Sigmoid colon (tissue), 7 donors: ENCODE measurements around the gene HSF4. TPM values are rescaled to one million over a fixed set of nuclear protein-coding genes. Genes with fewer than 3 reads are reported as not detected.

ENCODE experiments used
- DNase-seq: peaks from one replicate; pipeline ENCODE4 v3.0.0-alpha.2; 2019
- H3K27ac ChIP-seq, 4 donors: fragments of 200-600 bp; sonication (generic); one replicate each; pipeline ENCODE4 v1.5.1; 2016 to 2019; ENCODE audit warnings: mild to moderate bottlenecking in 1 of 4
- H3K27me3 ChIP-seq, 3 donors: fragments of 200-600 bp; sonication (generic); one replicate each; pipeline ENCODE4 v1.5.1; 2019; ENCODE audit warnings: mild to moderate bottlenecking in 1 of 3
- H3K36me3 ChIP-seq, 4 donors: fragments of 200-600 bp; sonication (generic); one replicate each; pipeline ENCODE4 v1.5.1; 2016 to 2019
- H3K4me1 ChIP-seq, 4 donors: fragments of 200-600 bp; sonication (generic); one replicate each; pipeline ENCODE4 v1.5.1; 2017 to 2019
- H3K4me3 ChIP-seq, 4 donors: fragments of 200-600 bp; sonication (generic); one replicate each; pipeline ENCODE4 v1.5.1; 2017 to 2019; ENCODE audit warnings: mild to moderate bottlenecking in 2 of 4, moderate library complexity in 1 of 4
- H3K9me3 ChIP-seq, 4 donors: fragments of 200-600 bp in 3 of 4; sonication (generic) in 3 of 4; one replicate each; pipeline versions ENCODE4 v1.5.1 to v1.6.1; 2013 to 2019
- CTCF ChIP-seq, 4 experiments: fragments of 450-650 bp in 3 of 4; fragments of 200-600 bp in 1 of 4; IDR thresholded peaks; one replicate each; pipeline ENCODE4 v1.5.1; 2016 to 2019; ENCODE audit warnings: antibody characterized with exemption in 4 of 4, mild to moderate bottlenecking in 3 of 4, moderate library complexity in 2 of 4
- EP300 ChIP-seq, 4 donors: sonication (generic); formaldehyde crosslinking; IDR thresholded peaks; one replicate each; pipeline ENCODE4 v1.6.1; 2017; ENCODE audit warnings: antibody characterized with exemption in 4 of 4
- POLR2A ChIP-seq, 2 donors: fragments of 450-650 bp; IDR thresholded peaks; one replicate each; pipeline ENCODE4 v1.6.1; 2016; ENCODE audit warnings: antibody characterized with exemption in 2 of 2, mild to moderate bottlenecking in 2 of 2, moderate library complexity in 2 of 2
- POLR2AphosphoS5 ChIP-seq, 4 donors: sonication (generic); formaldehyde crosslinking; IDR thresholded peaks; one replicate each; pipeline ENCODE4 v1.6.1; 2017; ENCODE audit warnings: antibody characterized with exemption in 4 of 4
- WGBS, 2 donors: extraction: QIAGEN DNeasy Blood & Tissue Kit; methylation state at CpG; one replicate each; pipeline ENCODE4 v1.1.7; 2013; 5-methylcytosine and 5-hydroxymethylcytosine counted together
- intact Hi-C: fragments of 100-400 bp; cut with DNase I; formaldehyde crosslinking; loops from one replicate; pipeline ENCODE4 v1.15.1; 2023
- polyA plus RNA-seq, 3 donors: library from polyadenylated mRNA; stranded (reverse); fragments of 200-250 nt; gene quantifications; one replicate each; pipeline ENCODE4 v1.2.3, GENCODE V29; 2013
- total RNA-seq, 4 donors: library from RNA; depleted of rRNA; stranded (reverse); fragments of >200 nt; gene quantifications; one replicate each; pipeline ENCODE4 v1.1.0, GENCODE V29; 2016
- donor health status: healthy with polysubstance abuse.
- donor health status: Bipolar disorder and iron deficiency.
- donor health status: healthy.

HSF4 gene
- total and polyA plus RNA-seq, 7 donors, result 1.2 to 109 (median 21.2) TPM

DNA sequence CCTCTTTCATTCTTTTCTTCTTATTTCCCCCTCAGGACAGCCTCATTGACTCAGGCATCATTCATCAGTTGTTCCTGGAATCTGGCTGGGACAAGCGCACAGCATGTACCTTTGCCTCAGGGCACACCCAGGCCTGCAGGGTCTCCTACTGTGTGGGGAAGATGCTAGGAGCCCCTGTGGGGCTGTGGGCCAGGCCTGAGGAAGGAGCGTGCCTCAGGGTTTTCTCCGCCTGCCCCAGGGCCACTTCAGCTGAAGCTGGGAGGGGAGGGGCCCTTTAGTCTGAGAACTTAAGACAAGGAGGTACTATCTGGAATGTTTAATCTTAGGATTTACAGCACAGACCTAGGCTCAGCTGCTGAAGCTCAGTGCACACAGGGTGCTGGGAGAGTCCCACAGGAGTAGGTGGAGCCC is 42.3 kb downstream of the HSF4 start:
- 92 to 93% methylated on average over 3 of the region's 3 CpGs for WGBS, 2 donors
- H3K9me3 ChIP-seq, result no peaks in the 10 kb centered on the region
- H3K4me3 ChIP-seq, result no peak overlapping the region
- no peaks in the 10 kb centered on the region for H3K27me3 ChIP-seq
- no peak overlapping the region for H3K27ac ChIP-seq
- H3K4me1 ChIP-seq, result no peaks in the 10 kb centered on the region
- TF ChIP-seq POLR2A (IDR thresholded peaks at IDR 0.05) (no peak), CTCF (IDR thresholded peaks at IDR 0.05) (no peak), EP300 (IDR thresholded peaks at IDR 0.05) (no peak), POLR2AphosphoS5 (IDR thresholded peaks at IDR 0.05) (no peak)
- peaks cover 0 to 8% (median 3%) of the 10 kb centered on the region in 4 donors for H3K36me3 ChIP-seq
- intact Hi-C loops, result no loop called here
- DNase-seq, result no peak

GRCh38 chr16:67207249-67208091 is 42.9 kb downstream of the HSF4 start:
- no peaks in the 10 kb centered on the region for H3K9me3 ChIP-seq
- WGBS, 2 donors, result 58 to 82% methylated on average over 21 of the region's 21 CpGs
- peaks cover 0 to 4% (median 0%) of the 10 kb centered on the region in 4 donors for H3K36me3 ChIP-seq
- H3K27me3 ChIP-seq, result no peaks in the 10 kb centered on the region
- no peak overlapping the region for H3K27ac ChIP-seq
- TF ChIP-seq EP300 (IDR thresholded peaks at IDR 0.05), result no peak
- TF ChIP-seq CTCF (IDR thresholded peaks at IDR 0.05), result no peak
- no peak for TF ChIP-seq POLR2A (IDR thresholded peaks at IDR 0.05)
- no peak for TF ChIP-seq POLR2AphosphoS5 (IDR thresholded peaks at IDR 0.05)
- no peak overlapping the region for H3K4me3 ChIP-seq
- H3K4me1 ChIP-seq, result no peaks in the 10 kb centered on the region
- intact Hi-C loops, result no loop called here
- DNase-seq, result no peak

DNA sequence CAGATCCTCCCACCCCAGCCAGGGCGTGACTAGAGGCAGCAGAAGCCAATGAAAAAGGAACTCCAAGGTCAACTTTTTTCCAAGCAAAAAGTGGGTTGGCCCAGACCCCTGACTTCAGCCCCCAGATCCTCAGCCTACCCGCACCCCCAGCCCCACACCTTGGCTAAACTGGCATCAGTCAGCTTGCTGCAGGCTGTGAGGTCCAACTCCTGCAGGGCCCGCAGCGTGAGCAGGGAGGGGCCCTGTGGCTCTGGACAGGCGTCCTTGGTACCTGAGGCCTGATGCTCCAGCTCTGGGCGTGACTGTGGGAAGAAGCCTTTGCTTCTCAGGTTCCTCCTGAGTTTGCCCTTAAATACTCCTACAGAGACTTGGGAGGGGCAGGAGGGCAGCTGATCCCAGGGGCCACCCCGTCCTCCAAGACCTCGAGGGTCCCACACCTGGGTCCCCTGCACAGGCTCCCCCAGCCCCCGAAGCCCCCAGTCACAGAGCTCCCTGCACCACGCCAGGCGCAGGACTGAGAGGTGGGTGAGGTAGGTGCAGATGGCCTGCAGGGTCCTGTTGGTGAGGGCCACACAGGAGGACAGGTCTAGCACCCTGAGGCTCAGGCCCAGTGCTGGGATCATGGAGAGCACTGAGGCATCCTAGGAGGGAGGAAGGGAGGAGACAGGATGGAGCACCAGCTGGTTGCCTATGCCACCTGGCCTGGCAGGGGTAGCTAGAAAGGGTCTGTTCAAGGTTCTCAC is 43.8 kb downstream of the HSF4 start:
- Histone ChIP-seq H3K27ac (no peak overlapping the region), H3K27me3 (no peaks in the 10 kb centered on the region), H3K4me3 (no peak overlapping the region), H3K9me3 (no peaks in the 10 kb centered on the region), H3K4me1 (no peaks in the 10 kb centered on the region), H3K36me3 (peaks cover 0 to 4% (median 0%) of the 10 kb centered on the region in 4 donors)
- 61 to 87% methylated on average over 11 of the region's 11 CpGs for WGBS, 2 donors
- DNase-seq, result no peak
- intact Hi-C loops, result no loop called here
- no peak for TF ChIP-seq EP300 (IDR thresholded peaks at IDR 0.05)
- no peak for TF ChIP-seq POLR2AphosphoS5 (IDR thresholded peaks at IDR 0.05)
- no peak for TF ChIP-seq CTCF (IDR thresholded peaks at IDR 0.05)
- no peak for TF ChIP-seq POLR2A (IDR thresholded peaks at IDR 0.05)

GRCh38 chr16:67209565-67209964 is 45.0 kb downstream of the HSF4 start:
- H3K27ac ChIP-seq, result no peak overlapping the region
- no peaks in the 10 kb centered on the region for H3K4me1 ChIP-seq
- H3K4me3 ChIP-seq, result no peak overlapping the region
- DNase-seq, result no peak
- WGBS, 2 donors, result 88% methylated on average over 8 of the region's 8 CpGs
- H3K9me3 ChIP-seq, result no peaks in the 10 kb centered on the region
- H3K27me3 ChIP-seq, result no peaks in the 10 kb centered on the region
- intact Hi-C loops, result no loop called here
- H3K36me3 ChIP-seq, result peaks cover 0 to 4% (median 0%) of the 10 kb centered on the region in 4 donors
- no peak for TF ChIP-seq POLR2AphosphoS5 (IDR thresholded peaks at IDR 0.05)
- no peak for TF ChIP-seq EP300 (IDR thresholded peaks at IDR 0.05)
- TF ChIP-seq CTCF (IDR thresholded peaks at IDR 0.05), result no peak
- no peak for TF ChIP-seq POLR2A (IDR thresholded peaks at IDR 0.05)
